ENCODE results near the gene NFASC. TPM values are rescaled to one million over a fixed set of nuclear protein-coding genes. Genes with fewer than 3 reads are reported as not detected.

Gene NFASC
- total RNA-seq, 1 experiment from 2014 or later = 3.1 TPM

- no peak for DNase-seq (ENCODE audit: low spot score)
Measured at GRCh38 chr1:204889681-204890383, 19.2 kb downstream of the NFASC start.

GRCh38 chr1:204891860-204892259, 21.2 kb downstream of the NFASC start:
- DNase-seq (ENCODE audit: low spot score) = no peak

- no peak for DNase-seq (ENCODE audit: low spot score)
Measured at GRCh38 chr1:204894031-204894430, 23.4 kb downstream of the NFASC start.

- DNase-seq (ENCODE audit: low spot score) = no peak
Measured at GRCh38 chr1:204894606-204895005, 23.9 kb downstream of the NFASC start.

GRCh38 chr1:204896023-204896422, 25.4 kb downstream of the NFASC start:
- DNase-seq (ENCODE audit: low spot score) = no peak

GRCh38 chr1:204896787-204897469, 26.3 kb downstream of the NFASC start:
- no peak for DNase-seq (ENCODE audit: low spot score)

GRCh38 chr1:204900721-204901120, 30.1 kb downstream of the NFASC start:
- DNase-seq (ENCODE audit: low spot score) = no peak

GRCh38 chr1:204902671-204903070, 32.0 kb downstream of the NFASC start:
- no peak for DNase-seq (ENCODE audit: low spot score)

GRCh38 chr1:204904228-204904810, 33.7 kb downstream of the NFASC start:
- no peak for DNase-seq (ENCODE audit: low spot score)

- no peak for DNase-seq (ENCODE audit: low spot score)
Measured at GRCh38 chr1:204909109-204909508, 38.4 kb downstream of the NFASC start.

- DNase-seq (ENCODE audit: low spot score) = no peak
Measured at GRCh38 chr1:204915861-204916495, 45.3 kb downstream of the NFASC start.

GRCh38 chr1:204917802-204918201, 47.1 kb downstream of the NFASC start:
- DNase-seq (ENCODE audit: low spot score) = no peak

GRCh38 chr1:204920511-204920910, 49.8 kb downstream of the NFASC start:
- DNase-seq (ENCODE audit: low spot score) = no peak

GRCh38 chr1:204920967-204921366, 50.3 kb downstream of the NFASC start:
- no peak for DNase-seq (ENCODE audit: low spot score)

GRCh38 chr1:204921855-204922516, 51.3 kb downstream of the NFASC start:
- no peak for DNase-seq (ENCODE audit: low spot score)

GRCh38 chr1:204923201-204923600, 52.5 kb downstream of the NFASC start:
- DNase-seq (ENCODE audit: low spot score) = no peak

GRCh38 chr1:204923626-204924012, 53.0 kb downstream of the NFASC start:
- no peak for DNase-seq (ENCODE audit: low spot score)

GRCh38 chr1:204924013-204924759, 53.5 kb downstream of the NFASC start:
- no peak for DNase-seq (ENCODE audit: low spot score)

GRCh38 chr1:204925701-204926100, 55.0 kb downstream of the NFASC start:
- no peak for DNase-seq (ENCODE audit: low spot score)

- DNase-seq (ENCODE audit: low spot score) = no peak
Measured at GRCh38 chr1:204927673-204928641, 57.3 kb downstream of the NFASC start.

All from H4 (cell line).